ENCODE results near the gene ACSL3. TPM values are rescaled to one million over a fixed set of nuclear protein-coding genes. Genes with fewer than 3 reads are reported as not detected.

Gene ACSL3
- total RNA-seq, 4 donors from 2014 or later = 34.7 to 56.8 (median 38.2) TPM

DNA sequence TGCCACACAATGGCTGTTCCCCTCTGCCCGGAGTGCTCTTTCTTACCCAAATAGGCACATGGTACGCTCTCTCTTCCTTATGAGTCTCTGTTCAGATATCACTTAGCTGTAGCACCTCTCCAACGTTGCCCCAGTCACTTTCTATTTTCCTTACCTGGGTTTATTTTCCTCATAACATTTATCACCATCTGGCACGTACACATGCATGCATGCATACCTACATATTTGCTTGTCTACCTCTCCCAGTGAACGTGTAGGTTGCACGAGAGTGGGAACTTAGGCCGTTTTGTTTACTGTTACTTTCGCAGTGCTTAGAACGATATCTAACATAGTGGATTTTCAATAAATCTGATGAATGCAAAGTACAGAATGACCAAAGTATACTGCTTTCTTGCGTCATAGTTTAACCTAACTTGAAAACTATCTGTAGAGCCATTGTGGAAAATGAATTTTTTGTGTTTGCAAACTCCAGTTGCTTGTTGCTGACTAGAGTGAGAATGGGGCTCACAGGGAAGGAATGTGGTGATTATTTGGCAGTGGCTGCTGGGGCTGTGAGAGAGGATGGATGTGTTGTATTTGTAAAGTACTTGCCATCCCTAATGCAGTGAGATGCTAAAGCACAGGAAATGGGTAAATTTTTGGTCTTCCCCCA lies 47.1 kb downstream of the ACSL3 start:
- in situ Hi-C loops (cut with MboI; ENCODE audit: low sequenced_read_pairs in 4 of 4) = loop anchor here in 3 of 4 donors (10.0 kb wide), 2 partner anchors 113 to 213 kb away; no protein-coding TSS in a partner anchor
- no peak overlapping the region for H3K4me3 ChIP-seq
- intact Hi-C loops (cut with DNase I; ENCODE audit: low total_unique reads) = no loop called here
- no peaks in the 10 kb centered on the region for H3K27me3 ChIP-seq
- peaks cover 45 to 48% of the 10 kb centered on the region in 2 donors for H3K4me1 ChIP-seq
- no peak for DNase-seq
- H3K36me3 ChIP-seq = no peaks in the 10 kb centered on the region
- no peak overlapping the region for H3K27ac ChIP-seq
- no peaks in the 10 kb centered on the region for H3K9me3 ChIP-seq
- no peak for ATAC-seq
- TF ChIP-seq, protein P1, sequence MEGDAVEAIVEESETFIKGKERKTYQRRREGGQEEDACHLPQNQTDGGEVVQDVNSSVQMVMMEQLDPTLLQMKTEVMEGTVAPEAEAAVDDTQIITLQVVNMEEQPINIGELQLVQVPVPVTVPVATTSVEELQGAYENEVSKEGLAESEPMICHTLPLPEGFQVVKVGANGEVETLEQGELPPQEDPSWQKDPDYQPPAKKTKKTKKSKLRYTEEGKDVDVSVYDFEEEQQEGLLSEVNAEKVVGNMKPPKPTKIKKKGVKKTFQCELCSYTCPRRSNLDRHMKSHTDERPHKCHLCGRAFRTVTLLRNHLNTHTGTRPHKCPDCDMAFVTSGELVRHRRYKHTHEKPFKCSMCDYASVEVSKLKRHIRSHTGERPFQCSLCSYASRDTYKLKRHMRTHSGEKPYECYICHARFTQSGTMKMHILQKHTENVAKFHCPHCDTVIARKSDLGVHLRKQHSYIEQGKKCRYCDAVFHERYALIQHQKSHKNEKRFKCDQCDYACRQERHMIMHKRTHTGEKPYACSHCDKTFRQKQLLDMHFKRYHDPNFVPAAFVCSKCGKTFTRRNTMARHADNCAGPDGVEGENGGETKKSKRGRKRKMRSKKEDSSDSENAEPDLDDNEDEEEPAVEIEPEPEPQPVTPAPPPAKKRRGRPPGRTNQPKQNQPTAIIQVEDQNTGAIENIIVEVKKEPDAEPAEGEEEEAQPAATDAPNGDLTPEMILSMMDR (IDR thresholded peaks at IDR 0.05 in 4 of 5, conservative IDR thresholded peaks at IDR 0.05 in 1 of 5) = no peak
- no peak for TF ChIP-seq POLR2A (IDR thresholded peaks at IDR 0.05)

DNA sequence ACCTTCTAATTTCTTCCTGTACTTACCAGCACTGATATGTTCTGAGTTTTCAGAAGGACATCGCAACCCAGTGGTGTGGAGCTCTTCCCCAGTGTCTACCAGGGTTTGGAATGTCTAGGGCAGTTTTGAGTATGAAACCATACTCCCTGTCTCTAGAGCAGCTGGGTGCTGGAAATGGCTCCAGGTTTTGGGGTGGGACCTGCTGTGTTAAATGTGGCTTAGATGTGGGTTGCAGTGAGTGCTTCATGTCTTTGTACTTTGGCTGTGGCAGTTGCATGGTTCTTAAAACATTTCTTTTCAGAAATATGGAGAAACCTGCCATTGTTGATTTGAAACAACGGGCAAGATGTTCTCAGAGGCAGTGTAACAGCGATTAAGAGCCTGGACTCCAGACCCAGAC lies 48.5 kb downstream of the ACSL3 start:
- TF ChIP-seq, protein P1 (IDR thresholded peaks at IDR 0.05 in 4 of 5, conservative IDR thresholded peaks at IDR 0.05 in 1 of 5) = no peak
- TF ChIP-seq POLR2A (IDR thresholded peaks at IDR 0.05) = no peak
- no peak for DNase-seq
- Histone ChIP-seq H3K4me3 (no peak overlapping the region), H3K27me3 (no peaks in the 10 kb centered on the region), H3K36me3 (no peaks in the 10 kb centered on the region), H3K27ac (peak overlapping the region in 2 of 4 donors; percentile 32 to 52), H3K4me1 (peaks cover 51 to 58% of the 10 kb centered on the region in 2 donors), H3K9me3 (no peaks in the 10 kb centered on the region)
- in situ Hi-C loops (cut with MboI; ENCODE audit: low sequenced_read_pairs in 4 of 4) (loop anchor here in 3 of 4 donors (10.0 kb wide), 2 partner anchors 114 to 214 kb away; no protein-coding TSS in a partner anchor), intact Hi-C loops (cut with DNase I; ENCODE audit: low total_unique reads) (no loop called here)
- ATAC-seq = no peak

DNA sequence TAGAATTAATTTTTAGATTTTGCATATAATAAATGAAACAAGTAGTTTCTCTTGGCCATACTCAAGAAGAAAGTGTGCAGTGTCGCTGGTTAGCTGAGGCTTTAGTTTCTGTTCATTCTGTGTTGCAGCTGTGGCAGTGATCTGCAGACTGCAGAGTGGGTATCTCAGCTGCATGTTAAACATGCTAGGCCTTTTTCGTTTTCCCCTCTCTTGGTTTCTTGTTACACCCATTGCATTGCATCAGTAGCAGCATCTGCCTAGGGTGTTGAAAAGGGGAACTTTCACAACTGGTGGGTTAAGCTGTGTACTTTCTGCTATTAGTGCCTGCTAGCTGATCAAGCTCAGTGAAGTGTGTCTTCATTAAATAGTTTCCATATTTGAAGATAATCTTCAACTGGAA lies 51.3 kb downstream of the ACSL3 start:
- Histone ChIP-seq H3K27ac (peak overlapping the region; percentile 70 to 79 (median 74)), H3K4me1 (peaks cover 41 to 44% of the 10 kb centered on the region in 2 donors)
- intact Hi-C loops (cut with DNase I; ENCODE audit: low total_unique reads) = no loop called here

DNA sequence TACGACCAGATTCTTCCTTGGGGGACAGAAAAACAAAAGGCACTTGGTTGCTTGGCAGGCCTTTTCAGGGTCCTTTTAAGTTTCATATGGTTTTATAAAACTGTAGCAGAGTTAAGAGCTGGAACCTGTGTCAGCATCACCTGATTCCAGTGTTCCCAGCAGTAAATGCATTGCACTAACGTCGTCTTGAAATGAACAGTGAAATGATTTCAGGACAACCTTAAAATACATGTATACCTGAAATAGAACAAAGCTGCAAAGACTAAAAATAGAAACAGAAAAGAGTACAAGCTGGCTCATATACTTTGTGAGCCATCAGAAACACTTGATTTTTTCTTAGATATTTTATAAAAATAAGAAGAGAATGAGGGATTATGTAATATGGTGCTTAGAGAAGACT lies 51.9 kb downstream of the ACSL3 start:
- Histone ChIP-seq H3K27me3 (no peaks in the 10 kb centered on the region), H3K36me3 (peaks cover 0 to 7% of the 10 kb centered on the region in 2 donors), H3K9me3 (no peaks in the 10 kb centered on the region), H3K4me3 (peak overlapping the region in 2 of 4 donors; percentile 2 to 11), H3K27ac (peak overlapping the region; percentile 70 to 79 (median 74)), H3K4me1 (peaks cover 38 to 48% of the 10 kb centered on the region in 2 donors)
- intact Hi-C loops (cut with DNase I; ENCODE audit: low total_unique reads) (no loop called here), in situ Hi-C loops (cut with MboI; ENCODE audit: low sequenced_read_pairs in 4 of 4) (loop anchor here in 1 of 4 donors (5.0 kb wide), 1 partner anchor 220 kb away; no protein-coding TSS in a partner anchor)
- ATAC-seq (peak; percentile 25 to 82), DNase-seq (no peak)
- TF ChIP-seq, protein P1 (IDR thresholded peaks at IDR 0.05 in 4 of 5, conservative IDR thresholded peaks at IDR 0.05 in 1 of 5) = no peak
- TF ChIP-seq POLR2A (IDR thresholded peaks at IDR 0.05) = no peak

More for the DNA sequence above, 51.3 kb downstream of the ACSL3 start:
- peaks cover 0 to 4% of the 10 kb centered on the region in 2 donors for H3K36me3 ChIP-seq
- DNase-seq (peak in 1 of 2 donors; percentile 26), ATAC-seq (peak; percentile 57 to 88)
- peak overlapping the region in 1 of 4 donors; percentile 11 for H3K4me3 ChIP-seq
- in situ Hi-C loops (cut with MboI; ENCODE audit: low sequenced_read_pairs in 4 of 4) = loop anchor here in 1 of 4 donors (5.0 kb wide), 1 partner anchor 220 kb away; no protein-coding TSS in a partner anchor
- no peaks in the 10 kb centered on the region for H3K9me3 ChIP-seq
- H3K27me3 ChIP-seq = no peaks in the 10 kb centered on the region
- no peak for TF ChIP-seq POLR2A (IDR thresholded peaks at IDR 0.05)
- TF ChIP-seq, protein P1 (IDR thresholded peaks at IDR 0.05 in 4 of 5, conservative IDR thresholded peaks at IDR 0.05 in 1 of 5) = no peak
